Measurements from ENCODE around the gene CDH12.

Gene CDH12

GRCh38 chr5:22764736-22765135 is 88.4 kb downstream of the CDH12 start:
- DNase-seq (ENCODE audit: low read depth): no peak

- DNase-seq (ENCODE audit: low read depth): no peak
Measured at GRCh38 chr5:22757776-22758175, 95.4 kb downstream of the CDH12 start.

GRCh38 chr5:22754155-22754554 is 99.0 kb downstream of the CDH12 start:
- DNase-seq (ENCODE audit: low read depth): no peak

- no peak for DNase-seq (ENCODE audit: low read depth)
Measured at GRCh38 chr5:22751536-22751935, 101.6 kb downstream of the CDH12 start.

- DNase-seq (ENCODE audit: low read depth): no peak
Measured at GRCh38 chr5:22736443-22737003, 116.6 kb downstream of the CDH12 start.

GRCh38 chr5:22734907-22735306 is 118.2 kb downstream of the CDH12 start:
- DNase-seq (ENCODE audit: low read depth): no peak

- DNase-seq (ENCODE audit: low read depth): no peak
Measured at GRCh38 chr5:22728610-22729009, 124.5 kb downstream of the CDH12 start.

- DNase-seq (ENCODE audit: low read depth): no peak
Measured at GRCh38 chr5:22722491-22722890, 130.7 kb downstream of the CDH12 start.

GRCh38 chr5:22722056-22722455 is 131.1 kb downstream of the CDH12 start:
- no peak for DNase-seq (ENCODE audit: low read depth)

- no peak for DNase-seq (ENCODE audit: low read depth)
Measured at GRCh38 chr5:22719842-22720241, 133.3 kb downstream of the CDH12 start.

GRCh38 chr5:22710660-22711059 is 142.5 kb downstream of the CDH12 start:
- no peak for DNase-seq (ENCODE audit: low read depth)

- no peak for DNase-seq (ENCODE audit: low read depth)
Measured at GRCh38 chr5:22709743-22710142, 143.4 kb downstream of the CDH12 start.

- DNase-seq (ENCODE audit: low read depth): no peak
Measured at GRCh38 chr5:22708770-22709328, 144.3 kb downstream of the CDH12 start.

- no peak for DNase-seq (ENCODE audit: low read depth)
Measured at GRCh38 chr5:22706901-22707300, 146.2 kb downstream of the CDH12 start.

- no peak for DNase-seq (ENCODE audit: low read depth)
Measured at GRCh38 chr5:22699319-22699718, 153.8 kb downstream of the CDH12 start.

- DNase-seq (ENCODE audit: low read depth): no peak
Measured at GRCh38 chr5:22693121-22693520, 160.0 kb downstream of the CDH12 start.

- no peak for DNase-seq (ENCODE audit: low read depth)
Measured at GRCh38 chr5:22683050-22683449, 170.1 kb downstream of the CDH12 start.

- no peak for DNase-seq (ENCODE audit: low read depth)
Measured at GRCh38 chr5:22678886-22679285, 174.3 kb downstream of the CDH12 start.

- no peak for DNase-seq (ENCODE audit: low read depth)
Measured at GRCh38 chr5:22673131-22673530, 180.0 kb downstream of the CDH12 start.

GRCh38 chr5:22669345-22669744 is 183.8 kb downstream of the CDH12 start:
- DNase-seq (ENCODE audit: low read depth): no peak

GRCh38 chr5:22665801-22666200 is 187.3 kb downstream of the CDH12 start:
- DNase-seq (ENCODE audit: low read depth): no peak

GRCh38 chr5:22663134-22663533 is 190.0 kb downstream of the CDH12 start:
- no peak for DNase-seq (ENCODE audit: low read depth)

- no peak for DNase-seq (ENCODE audit: low read depth)
Measured at GRCh38 chr5:22662391-22662790, 190.8 kb downstream of the CDH12 start.

GRCh38 chr5:22651355-22651754 is 201.8 kb downstream of the CDH12 start:
- DNase-seq (ENCODE audit: low read depth): no peak

All from stimulated activated CD8-positive, alpha-beta memory T cell treated with anti-CD3 and anti-CD28 coated beads, Interleukin-12 subunit alpha, Interleukin-12 subunit beta, amount 100 ng/mL, for 1 hour (primary cell).